A673 (cell line): ENCODE results near the gene ANGPTL2.

Source experiments
- EZH2 ChIP-seq: fragments of 200-600 bp; sonication (generic); IDR thresholded peaks from 2 replicates; pipeline ENCODE4 v1.6.1; 2017; ENCODE audit warnings: borderline replicate concordance, low read depth, mild to moderate bottlenecking, mixed read lengths, antibody characterized with exemption, low read length; ENCODE audit not compliant: poor library complexity, severe bottlenecking
- TF ChIP-seq, protein P1 (sequence below): fragments of 300-800, 200-600 bp; sonication (generic); conservative IDR thresholded peaks from 2 replicates; pipeline ENCODE4 v1.5.1; 2017; ENCODE audit warnings: low read depth, mild to moderate bottlenecking, antibody characterized with exemption, low read length, moderate library complexity, mixed read lengths

- no peak for TF ChIP-seq EZH2
- TF ChIP-seq, protein P1, sequence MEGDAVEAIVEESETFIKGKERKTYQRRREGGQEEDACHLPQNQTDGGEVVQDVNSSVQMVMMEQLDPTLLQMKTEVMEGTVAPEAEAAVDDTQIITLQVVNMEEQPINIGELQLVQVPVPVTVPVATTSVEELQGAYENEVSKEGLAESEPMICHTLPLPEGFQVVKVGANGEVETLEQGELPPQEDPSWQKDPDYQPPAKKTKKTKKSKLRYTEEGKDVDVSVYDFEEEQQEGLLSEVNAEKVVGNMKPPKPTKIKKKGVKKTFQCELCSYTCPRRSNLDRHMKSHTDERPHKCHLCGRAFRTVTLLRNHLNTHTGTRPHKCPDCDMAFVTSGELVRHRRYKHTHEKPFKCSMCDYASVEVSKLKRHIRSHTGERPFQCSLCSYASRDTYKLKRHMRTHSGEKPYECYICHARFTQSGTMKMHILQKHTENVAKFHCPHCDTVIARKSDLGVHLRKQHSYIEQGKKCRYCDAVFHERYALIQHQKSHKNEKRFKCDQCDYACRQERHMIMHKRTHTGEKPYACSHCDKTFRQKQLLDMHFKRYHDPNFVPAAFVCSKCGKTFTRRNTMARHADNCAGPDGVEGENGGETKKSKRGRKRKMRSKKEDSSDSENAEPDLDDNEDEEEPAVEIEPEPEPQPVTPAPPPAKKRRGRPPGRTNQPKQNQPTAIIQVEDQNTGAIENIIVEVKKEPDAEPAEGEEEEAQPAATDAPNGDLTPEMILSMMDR: no peak
Observed at GRCh38 chr9:127113191-127113972, 9.1 kb downstream of the ANGPTL2 start.
